ELF-1 (cell line): ENCODE data around the gene PER1.
A peak's percentile ranks its signal among the peaks of the same experiment; 100 is the strongest.
"Not testable (repeated sequence)": the region's sequence is repeated elsewhere in the genome, so short reads cannot be mapped to it uniquely, and the experiment has no call there.

ENCODE experiments used
- DNase-seq: peaks from one replicate; pipeline ENCODE4 v3.0.0-alpha.2; 2016; ENCODE audit warnings: low read depth, low spot score

The PER1 gene

GRCh38 chr17:8120520-8121406, 31.4 kb downstream of the PER1 start:
- peak; percentile 95 for DNase-seq

- DNase-seq: peak; percentile 97
Measured at GRCh38 chr17:8119581-8120519, 32.4 kb downstream of the PER1 start.

GRCh38 chr17:8118769-8119580, 33.2 kb downstream of the PER1 start:
- DNase-seq: peak; percentile 93

GRCh38 chr17:8117980-8118768, 34.0 kb downstream of the PER1 start, which contains the start of gene ALOXE3:
Gene ALOXE3 (minus strand): TSS chr17:8118514. CDS start chr17:8117990, 524 bp downstream.
- peak; percentile 73 for DNase-seq

GRCh38 chr17:8117367-8117979, 34.7 kb downstream of the PER1 start:
- no peak for DNase-seq

GRCh38 chr17:8116776-8117175, 35.4 kb downstream of the PER1 start:
- no peak for DNase-seq

GRCh38 chr17:8110907-8111306, 41.3 kb downstream of the PER1 start:
- DNase-seq: no peak

- DNase-seq: no peak
Measured at GRCh38 chr17:8110456-8110804, 41.8 kb downstream of the PER1 start.

- peak; percentile 80 for DNase-seq
Measured at GRCh38 chr17:8109661-8110455, 42.3 kb downstream of the PER1 start.

GRCh38 chr17:8108972-8109660, 43.1 kb downstream of the PER1 start:
- no peak for DNase-seq

GRCh38 chr17:8106980-8107379, 45.2 kb downstream of the PER1 start:
- not testable (repeated sequence) for DNase-seq

GRCh38 chr17:8105957-8106398, 46.2 kb downstream of the PER1 start:
- no peak for DNase-seq

- no peak for DNase-seq
Measured at GRCh38 chr17:8104911-8105310, 47.3 kb downstream of the PER1 start.

GRCh38 chr17:8103549-8103948, 48.7 kb downstream of the PER1 start:
- no peak for DNase-seq

GRCh38 chr17:8101721-8102120, 50.5 kb downstream of the PER1 start:
- DNase-seq: no peak

GRCh38 chr17:8100763-8101162, 51.4 kb downstream of the PER1 start:
- DNase-seq: no peak

GRCh38 chr17:8100111-8100510, 52.1 kb downstream of the PER1 start:
- DNase-seq: no peak

GRCh38 chr17:8096541-8096940, 55.7 kb downstream of the PER1 start:
- DNase-seq: no peak

- no peak for DNase-seq
Measured at GRCh38 chr17:8095361-8095760, 56.8 kb downstream of the PER1 start.
